ENCODE data around the gene TBX3.

GRCh38 chr12:114726092-114726710 lies 42.2 kb upstream of the TBX3 start:
- no peak for TF ChIP-seq RARB (CRISPR knock-in tag; IDR thresholded peaks at IDR 0.05)
- TF ChIP-seq GLIS3 (CRISPR knock-in tag; IDR thresholded peaks at IDR 0.05) = no peak
- no peak for TF ChIP-seq ESRRG (CRISPR knock-in tag; IDR thresholded peaks at IDR 0.05)
- no peak for TF ChIP-seq ZNF8 (CRISPR knock-in tag; IDR thresholded peaks at IDR 0.05)
- no peak for TF ChIP-seq ZFP30 (CRISPR knock-in tag; IDR thresholded peaks at IDR 0.05)
